Measurements from ENCODE around the gene ATL2.

DNA sequence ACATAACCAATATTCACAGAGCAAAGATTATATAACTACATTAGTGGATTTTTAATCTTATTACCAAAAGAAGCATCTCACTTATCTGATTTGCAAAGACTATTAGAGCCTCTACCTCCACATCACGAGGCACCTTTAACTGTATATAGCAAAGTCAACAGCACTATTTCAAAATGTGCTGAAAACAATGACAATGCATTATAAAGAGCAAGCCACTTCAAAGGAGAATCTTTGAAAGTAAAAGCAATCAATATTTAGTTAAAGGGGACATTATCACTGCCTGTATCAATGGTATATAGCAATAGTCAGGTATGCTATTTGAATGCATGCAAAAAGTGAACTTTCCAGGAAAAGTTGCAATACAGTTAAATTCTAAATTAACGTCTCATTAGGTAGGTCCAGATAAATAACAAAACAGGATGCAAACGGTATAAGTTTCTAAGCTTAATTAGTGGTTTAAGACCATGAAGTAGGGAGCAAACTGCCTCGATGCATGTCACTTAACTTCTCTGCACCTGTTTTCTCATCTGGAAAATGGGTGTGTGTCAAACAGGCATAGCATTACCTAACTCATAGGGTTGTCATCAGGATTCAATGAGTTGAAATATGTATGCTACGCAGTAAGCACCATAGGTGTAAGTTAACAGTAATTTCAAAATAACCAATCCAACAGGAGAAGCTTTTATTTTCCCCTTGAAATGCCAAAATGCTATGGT lies 31.6 kb downstream of the ATL2 start:
- TF ChIP-seq, protein P1, sequence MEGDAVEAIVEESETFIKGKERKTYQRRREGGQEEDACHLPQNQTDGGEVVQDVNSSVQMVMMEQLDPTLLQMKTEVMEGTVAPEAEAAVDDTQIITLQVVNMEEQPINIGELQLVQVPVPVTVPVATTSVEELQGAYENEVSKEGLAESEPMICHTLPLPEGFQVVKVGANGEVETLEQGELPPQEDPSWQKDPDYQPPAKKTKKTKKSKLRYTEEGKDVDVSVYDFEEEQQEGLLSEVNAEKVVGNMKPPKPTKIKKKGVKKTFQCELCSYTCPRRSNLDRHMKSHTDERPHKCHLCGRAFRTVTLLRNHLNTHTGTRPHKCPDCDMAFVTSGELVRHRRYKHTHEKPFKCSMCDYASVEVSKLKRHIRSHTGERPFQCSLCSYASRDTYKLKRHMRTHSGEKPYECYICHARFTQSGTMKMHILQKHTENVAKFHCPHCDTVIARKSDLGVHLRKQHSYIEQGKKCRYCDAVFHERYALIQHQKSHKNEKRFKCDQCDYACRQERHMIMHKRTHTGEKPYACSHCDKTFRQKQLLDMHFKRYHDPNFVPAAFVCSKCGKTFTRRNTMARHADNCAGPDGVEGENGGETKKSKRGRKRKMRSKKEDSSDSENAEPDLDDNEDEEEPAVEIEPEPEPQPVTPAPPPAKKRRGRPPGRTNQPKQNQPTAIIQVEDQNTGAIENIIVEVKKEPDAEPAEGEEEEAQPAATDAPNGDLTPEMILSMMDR (IDR thresholded peaks at IDR 0.05), result no peak
- TF ChIP-seq EZH2 (IDR thresholded peaks at IDR 0.05; ENCODE audit: borderline replicate concordance, insufficient read depth, low read depth, low read length, poor library complexity, severe bottlenecking), result no peak
